DND-41 (cell line): ENCODE measurements around the gene IFI27L2.
A peak's percentile ranks its signal among the peaks of the same experiment; 100 is the strongest.

Source experiments
- ATAC-seq: fragments of 200-7000 bp; cut with Tn5 transposase; 3 replicates; pipeline ENCODE4 v1.9.1; 2021; ENCODE audit warnings: low read depth; ENCODE audit not compliant: insufficient read depth
- DNase-seq: peaks from one replicate; pipeline ENCODE4 v3.0.0-alpha.2; 2020
- H2AFZ ChIP-seq: 2 replicates; pipeline ENCODE4 v1.6.0; 2012; ENCODE audit warnings: low read depth, low read length
- H3K27ac ChIP-seq: 2 replicates; pipeline ENCODE4 v1.5.1; 2012; ENCODE audit warnings: low read length, inconsistent platforms
- H3K27me3 ChIP-seq: fragments of 200-600 bp; sonication (generic); 2 replicates; pipeline ENCODE4 v1.6.0; 2012; ENCODE audit warnings: low read length, mild to moderate bottlenecking, inconsistent platforms; ENCODE audit not compliant: insufficient read depth, poor library complexity
- H3K36me3 ChIP-seq: 2 replicates; pipeline ENCODE4 v1.5.1; 2012; ENCODE audit warnings: low read length, inconsistent platforms; ENCODE audit not compliant: insufficient read depth
- H3K4me1 ChIP-seq: 2 replicates; pipeline ENCODE4 v1.5.1; 2012; ENCODE audit warnings: mild to moderate bottlenecking, low read length; ENCODE audit not compliant: insufficient read depth
- H3K4me2 ChIP-seq: 2 replicates; pipeline ENCODE4 v1.6.0; 2012; ENCODE audit warnings: mild to moderate bottlenecking, moderate library complexity, low read length, inconsistent platforms; ENCODE audit not compliant: insufficient read depth
- H3K4me3 ChIP-seq, 2 experiments: fragments of 200-600 bp in 1 of 2; shearing (Covaris generic) in 1 of 2; 2 replicates each; pipeline ENCODE4 v1.5.1; 2012 to 2016; ENCODE audit warnings: inconsistent platforms in 2 of 2, low read length in 2 of 2, mild to moderate bottlenecking in 2 of 2, low read depth in 1 of 2, moderate library complexity in 1 of 2
- H3K79me2 ChIP-seq: 2 replicates; pipeline ENCODE4 v1.6.0; 2012; ENCODE audit warnings: low read length, inconsistent platforms; ENCODE audit not compliant: insufficient read depth
- H3K9ac ChIP-seq: 2 replicates; pipeline ENCODE4 v1.6.0; 2012; ENCODE audit warnings: low read depth, mild to moderate bottlenecking, inconsistent platforms, low read length, moderate library complexity
- H3K9me3 ChIP-seq: 2 replicates; pipeline ENCODE4 v1.5.1; 2012; ENCODE audit warnings: low read length, moderate library complexity, mild to moderate bottlenecking, inconsistent platforms; ENCODE audit not compliant: insufficient read depth, severe bottlenecking
- H4K20me1 ChIP-seq: 2 replicates; pipeline ENCODE4 v1.6.0; 2012; ENCODE audit warnings: low read length; ENCODE audit not compliant: insufficient read depth
- EZH2 ChIP-seq: IDR thresholded peaks from 3 replicates; pipeline ENCODE4 v1.6.1; 2012; ENCODE audit warnings: borderline replicate concordance, low read depth, mild to moderate bottlenecking, moderate library complexity, low read length, inconsistent platforms; ENCODE audit not compliant: severe bottlenecking
- TF ChIP-seq, protein P1 (sequence below): IDR thresholded peaks from 2 replicates; pipeline ENCODE4 v1.5.1; 2012; ENCODE audit warnings: borderline replicate concordance, low read length, moderate library complexity, mild to moderate bottlenecking; ENCODE audit not compliant: poor library complexity, severe bottlenecking; ENCODE audit errors: extremely low read depth

Gene IFI27L2

DNA sequence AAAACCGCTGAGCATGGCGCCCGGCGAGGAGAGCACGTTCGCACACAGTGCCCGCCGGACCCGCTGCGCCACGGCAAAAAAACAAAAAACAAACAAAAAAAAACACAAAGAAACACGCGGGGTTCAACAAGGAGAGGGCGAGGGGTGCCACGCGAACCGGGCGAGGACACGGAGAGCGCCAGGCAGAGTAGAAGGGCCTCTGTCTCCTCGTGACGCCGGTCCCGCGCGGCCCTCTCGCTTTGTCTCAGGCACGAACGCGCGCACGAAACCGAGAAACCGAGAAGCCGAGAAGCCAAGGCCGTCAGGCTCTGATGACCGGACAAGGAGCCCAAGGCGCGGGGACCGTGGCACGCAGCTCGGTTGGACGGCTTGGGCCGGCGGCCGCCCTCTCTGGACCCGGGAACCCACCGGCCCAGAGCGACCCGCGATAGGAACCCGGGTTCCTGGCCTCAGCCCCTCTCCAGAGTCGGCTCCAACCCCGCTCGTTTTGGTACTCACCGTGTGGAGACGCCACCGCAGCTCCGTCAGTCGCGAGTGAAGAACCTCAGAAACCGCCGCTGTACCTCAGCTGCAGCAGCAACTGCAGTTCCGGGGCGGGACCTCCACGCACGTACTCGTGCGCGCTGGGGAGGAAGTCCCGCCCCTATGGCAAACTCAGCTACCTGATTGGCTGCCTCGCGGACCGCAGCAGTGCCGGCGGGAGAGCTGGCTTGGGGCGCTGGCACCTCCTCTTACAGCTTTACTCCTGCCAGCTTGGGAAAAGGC lies 48.6 kb downstream of the IFI27L2 start, which contains the start of the genes DDX24 and IFI27L1:
Gene DDX24, minus strand, starts transcription at position 582 of the 765 bp plus-strand sequence. CDS start 1,460 bp downstream, outside the sequence.
Gene IFI27L1, plus strand, starts transcription at position 690 of the 765 bp plus-strand sequence. CDS start 15,628 bp downstream, outside the sequence.
- peak within 1 kb of the TSS; percentile 88 for H3K27ac ChIP-seq
- peak within 1 kb of the TSS; percentile 95 for H2AFZ ChIP-seq
- peaks cover 35% of the 10 kb centered on the region for H4K20me1 ChIP-seq
- H3K4me2 ChIP-seq = peak within 1 kb of the TSS; percentile 87
- H3K9me3 ChIP-seq = peaks cover 4% of the 10 kb centered on the region
- no peaks in the 10 kb centered on the region for H3K27me3 ChIP-seq
- peaks cover 34% of the 10 kb centered on the region for H3K36me3 ChIP-seq
- ATAC-seq (peak; percentile 94), DNase-seq (peak; percentile 96)
- peak within 1 kb of the TSS; percentile 90 for H3K9ac ChIP-seq
- peaks cover 68% of the 10 kb centered on the region for H3K79me2 ChIP-seq
- H3K4me3 ChIP-seq = peak within 1 kb of the TSS; percentile 69 to 71
- TF ChIP-seq EZH2 = no peak
- TF ChIP-seq, protein P1, sequence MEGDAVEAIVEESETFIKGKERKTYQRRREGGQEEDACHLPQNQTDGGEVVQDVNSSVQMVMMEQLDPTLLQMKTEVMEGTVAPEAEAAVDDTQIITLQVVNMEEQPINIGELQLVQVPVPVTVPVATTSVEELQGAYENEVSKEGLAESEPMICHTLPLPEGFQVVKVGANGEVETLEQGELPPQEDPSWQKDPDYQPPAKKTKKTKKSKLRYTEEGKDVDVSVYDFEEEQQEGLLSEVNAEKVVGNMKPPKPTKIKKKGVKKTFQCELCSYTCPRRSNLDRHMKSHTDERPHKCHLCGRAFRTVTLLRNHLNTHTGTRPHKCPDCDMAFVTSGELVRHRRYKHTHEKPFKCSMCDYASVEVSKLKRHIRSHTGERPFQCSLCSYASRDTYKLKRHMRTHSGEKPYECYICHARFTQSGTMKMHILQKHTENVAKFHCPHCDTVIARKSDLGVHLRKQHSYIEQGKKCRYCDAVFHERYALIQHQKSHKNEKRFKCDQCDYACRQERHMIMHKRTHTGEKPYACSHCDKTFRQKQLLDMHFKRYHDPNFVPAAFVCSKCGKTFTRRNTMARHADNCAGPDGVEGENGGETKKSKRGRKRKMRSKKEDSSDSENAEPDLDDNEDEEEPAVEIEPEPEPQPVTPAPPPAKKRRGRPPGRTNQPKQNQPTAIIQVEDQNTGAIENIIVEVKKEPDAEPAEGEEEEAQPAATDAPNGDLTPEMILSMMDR = no peak
- peaks cover 57% of the 10 kb centered on the region for H3K4me1 ChIP-seq

DNA sequence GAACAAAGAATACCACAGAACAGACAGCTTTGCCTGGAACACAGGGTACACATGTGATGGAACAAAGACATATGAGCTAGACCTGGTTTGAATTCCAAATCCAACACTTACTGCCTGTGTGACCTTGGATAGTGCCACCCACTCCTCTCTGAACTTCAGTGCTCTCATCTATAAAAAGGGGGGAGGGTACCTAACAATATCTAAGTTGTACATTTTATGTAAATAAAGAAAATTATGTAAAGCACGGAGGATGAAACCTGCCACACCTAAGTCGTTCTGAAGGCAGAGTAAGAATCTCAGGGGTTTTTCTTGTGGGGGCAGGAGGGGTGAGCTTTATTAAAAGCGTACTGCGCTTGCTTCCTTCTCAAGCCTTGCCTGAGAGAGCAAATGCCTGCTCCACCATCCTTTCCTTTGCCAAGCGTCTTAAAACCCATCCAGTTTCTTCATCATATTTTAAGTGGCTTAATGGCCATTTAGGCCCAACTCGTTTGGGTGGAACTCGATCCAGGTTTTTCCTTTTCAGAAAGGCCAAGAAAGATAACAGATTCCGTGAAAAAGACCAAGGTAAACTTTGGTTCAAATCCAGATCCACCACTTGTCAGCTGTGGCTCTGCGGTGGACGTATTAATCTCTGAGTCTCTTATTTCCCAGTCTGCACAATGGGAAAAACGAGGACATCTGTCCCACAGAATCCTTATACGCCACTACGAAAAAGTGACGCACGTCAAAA lies 49.3 kb downstream of the IFI27L2 start:
- ATAC-seq (no peak), DNase-seq (peak; percentile 11)
- peaks cover 76% of the 10 kb centered on the region for H3K79me2 ChIP-seq
- no peaks in the 10 kb centered on the region for H3K27me3 ChIP-seq
- H3K4me3 ChIP-seq = peak overlapping the region; percentile 69 to 71
- peak overlapping the region; percentile 88 for H3K27ac ChIP-seq
- peaks cover 59% of the 10 kb centered on the region for H3K4me1 ChIP-seq
- peaks cover 8% of the 10 kb centered on the region for H3K9me3 ChIP-seq
- H3K36me3 ChIP-seq = peaks cover 42% of the 10 kb centered on the region
- H4K20me1 ChIP-seq = peaks cover 35% of the 10 kb centered on the region
- peak overlapping the region; percentile 90 for H3K9ac ChIP-seq
- peak overlapping the region; percentile 95 for H2AFZ ChIP-seq
- peak overlapping the region; percentile 87 for H3K4me2 ChIP-seq
- TF ChIP-seq, protein P1 = no peak
- TF ChIP-seq EZH2 = no peak

- Histone ChIP-seq H3K27ac (no peak overlapping the region), H3K79me2 (peaks cover 98% of the 10 kb centered on the region), H2AFZ (no peak overlapping the region), H3K27me3 (no peaks in the 10 kb centered on the region), H3K4me3 (peak overlapping the region in 1 of 2 experiments; percentile 69; a peak in 2 of 4 replicates), H3K4me2 (peak overlapping the region; percentile 87), H3K36me3 (peaks cover 46% of the 10 kb centered on the region), H3K9me3 (peaks cover 10% of the 10 kb centered on the region), H3K9ac (no peak overlapping the region; the same call in 1 of the 2 replicates), H3K4me1 (peaks cover 56% of the 10 kb centered on the region), H4K20me1 (peaks cover 35% of the 10 kb centered on the region)
- no peak for ATAC-seq
- TF ChIP-seq, protein P1 = no peak
- TF ChIP-seq EZH2 = no peak
- DNase-seq = no peak
These were observed 51.6 kb downstream of the IFI27L2 start for GRCh38 chr14:94077823-94078222.
